ENCODE results near the gene CATSPER4.

- TF ChIP-seq, protein P1, sequence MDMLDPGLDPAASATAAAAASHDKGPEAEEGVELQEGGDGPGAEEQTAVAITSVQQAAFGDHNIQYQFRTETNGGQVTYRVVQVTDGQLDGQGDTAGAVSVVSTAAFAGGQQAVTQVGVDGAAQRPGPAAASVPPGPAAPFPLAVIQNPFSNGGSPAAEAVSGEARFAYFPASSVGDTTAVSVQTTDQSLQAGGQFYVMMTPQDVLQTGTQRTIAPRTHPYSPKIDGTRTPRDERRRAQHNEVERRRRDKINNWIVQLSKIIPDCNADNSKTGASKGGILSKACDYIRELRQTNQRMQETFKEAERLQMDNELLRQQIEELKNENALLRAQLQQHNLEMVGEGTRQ (IDR thresholded peaks at IDR 0.05; ENCODE audit: low read length) = no peak
- no peak for TF ChIP-seq EZH2 (IDR thresholded peaks at IDR 0.05; ENCODE audit: low read depth, low read length, severe bottlenecking)
- TF ChIP-seq KDM1A (IDR thresholded peaks at IDR 0.05; ENCODE audit: borderline replicate concordance, low read length) = no peak
- TF ChIP-seq SRF (IDR thresholded peaks at IDR 0.05; ENCODE audit: low read depth, low read length) = no peak
- no peak for TF ChIP-seq POLR2A (IDR thresholded peaks at IDR 0.05; ENCODE audit: control extremely low read depth in 1 of 2, low read depth in 2 of 2, low read length in 2 of 2)
- TF ChIP-seq GABPA (IDR thresholded peaks at IDR 0.05; ENCODE audit: borderline replicate concordance, insufficient read depth, low read length) = no peak
- TF ChIP-seq CTCF (IDR thresholded peaks at IDR 0.05; ENCODE audit: control extremely low read depth in 1 of 3, insufficient read depth in 1 of 3, low read depth in 1 of 3, low read length in 3 of 3) = no peak
- no peak for TF ChIP-seq JUN (IDR thresholded peaks at IDR 0.05; ENCODE audit: low read depth, low read length)
- TF ChIP-seq JUND (IDR thresholded peaks at IDR 0.05; ENCODE audit: low read length) = no peak
- TF ChIP-seq RAD21 (IDR thresholded peaks at IDR 0.05 in 1 of 2, conservative IDR thresholded peaks at IDR 0.05 in 1 of 2; ENCODE audit: low read depth in 2 of 2, low read length in 2 of 2) = no peak
- TF ChIP-seq NANOG (IDR thresholded peaks at IDR 0.05; ENCODE audit: insufficient read depth, low read depth, low read length, poor library complexity, severe bottlenecking) = no peak
- no peak for TF ChIP-seq SUZ12 (IDR thresholded peaks at IDR 0.05; ENCODE audit: low read length)
- no peak for TF ChIP-seq HDAC2 (IDR thresholded peaks at IDR 0.05; ENCODE audit: borderline replicate concordance in 1 of 2, low read depth in 2 of 2, low read length in 2 of 2)
Observed at GRCh38 chr1:26189331-26189730, 1.1 kb upstream of the CATSPER4 start.

All from H1 (cell line).